AG04450 (cell line): ENCODE results near the gene RPL39L. TPM values are rescaled to one million over a fixed set of nuclear protein-coding genes. Genes with fewer than 3 reads are reported as not detected.

ENCODE experiments used
- CTCF ChIA-PET: fragments of 300-600, 350-600 bp; formaldehyde crosslinking; extraction: SDS; loops from one replicate; lab custom pipeline; 2022; ENCODE audit warnings: antibody characterized with exemption, inconsistent platforms; lab: Charles Lee
- POLR2A ChIA-PET: fragments of 350-600 bp; formaldehyde crosslinking; extraction: SDS; loops from one replicate; lab custom pipeline; 2021; ENCODE audit warnings: antibody characterized with exemption, inconsistent platforms; lab: Yijun Ruan, JAX
- DNase-seq: peaks from one replicate; pipeline ENCODE4 v3.0.0-alpha.2; 2011; ENCODE audit warnings: low read depth, low spot score
- H3K27ac ChIP-seq: one replicate; pipeline ENCODE4 v1.5.1; 2012; ENCODE audit warnings: low read depth, low read length, control low read depth
- H3K27me3 ChIP-seq: one replicate; pipeline ENCODE4 v1.6.0; 2012; ENCODE audit warnings: low read length; ENCODE audit not compliant: control insufficient read depth, insufficient read depth
- H3K4me3 ChIP-seq: 2 replicates; pipeline ENCODE4 v1.5.1; 2011; ENCODE audit warnings: mild to moderate bottlenecking, low read depth, low read length, control low read depth
- H3K9me3 ChIP-seq: 2 replicates; pipeline ENCODE4 v1.5.1; 2012; ENCODE audit warnings: low read length; ENCODE audit not compliant: control insufficient read depth, insufficient read depth
- polyA plus RNA-seq: library from polyadenylated mRNA; depleted of rRNA; stranded (reverse); fragments of >200 nt; gene quantifications from 2 replicates; pipeline ENCODE4 v1.2.3, GENCODE V29; 2011
- TF ChIP-seq, protein P1 (sequence below): IDR thresholded peaks from 2 replicates; pipeline ENCODE4 v1.5.1; 2011; ENCODE audit warnings: low read depth, low read length, control low read depth, inconsistent platforms

RPL39L gene
- polyA plus RNA-seq, 1 experiment, result 17.0 TPM

DNA sequence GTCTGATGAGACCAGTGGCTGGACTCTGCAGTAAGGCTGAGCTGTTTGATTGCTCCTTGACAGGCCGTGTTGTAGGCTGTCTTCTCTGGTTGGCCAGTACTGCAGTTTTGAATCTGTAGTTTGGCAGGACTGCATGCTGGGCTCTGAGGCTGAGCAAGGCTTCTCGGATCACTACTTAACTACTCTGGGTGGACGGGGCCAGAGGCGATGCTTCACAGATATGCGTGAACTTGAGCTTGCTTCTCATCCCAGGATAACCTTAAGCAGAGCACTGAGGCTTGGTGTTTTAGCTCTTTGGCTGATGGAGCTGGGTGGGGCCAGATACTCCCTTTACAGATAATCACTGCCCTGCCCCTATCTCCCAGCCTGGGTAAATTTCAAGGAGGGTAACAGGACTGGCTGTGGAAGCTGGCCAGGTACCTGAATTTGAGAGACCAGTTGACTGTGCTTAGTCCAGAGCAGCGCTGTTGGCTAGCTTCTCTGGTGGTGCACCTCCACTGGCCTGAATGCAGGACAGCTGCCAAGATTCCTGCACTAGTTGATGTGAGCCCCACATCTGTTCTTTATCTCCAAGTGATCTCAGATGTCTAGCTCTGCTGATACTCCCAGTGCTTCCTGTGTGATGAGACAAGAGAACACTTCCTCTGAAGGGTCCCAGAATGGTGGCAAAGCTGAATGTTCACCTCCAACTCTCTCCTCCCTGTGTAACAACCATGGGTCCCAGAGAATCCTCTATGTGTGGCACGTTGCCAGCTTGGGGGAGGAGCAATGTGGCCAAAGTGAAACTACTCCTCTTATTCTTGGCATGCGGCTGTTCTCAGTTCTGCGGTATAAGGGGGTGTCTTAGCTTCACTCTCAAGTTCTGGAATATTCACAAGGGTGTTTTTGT, 37.9 kb downstream of the RPL39L start:
- H3K27me3 ChIP-seq, result no peaks in the 10 kb centered on the region
- H3K27ac ChIP-seq, result peak overlapping the region; percentile 69
- POLR2A ChIA-PET, result interaction anchor here (0.6 to 1.3 kb wide), 4 partner anchors 17 to 170 kb away, joined by 3 to 5 read pairs (median 4); no protein-coding TSS in a partner anchor
- CTCF ChIA-PET, result interaction anchor here (0.7 to 6.0 kb wide), 11 partner anchors 12 to 1158 kb away, joined by 3 to 78 read pairs (median 6); partner anchors contain the start of gene RPL39L
- H3K4me3 ChIP-seq, result peak overlapping the region; percentile 48
- TF ChIP-seq, protein P1, sequence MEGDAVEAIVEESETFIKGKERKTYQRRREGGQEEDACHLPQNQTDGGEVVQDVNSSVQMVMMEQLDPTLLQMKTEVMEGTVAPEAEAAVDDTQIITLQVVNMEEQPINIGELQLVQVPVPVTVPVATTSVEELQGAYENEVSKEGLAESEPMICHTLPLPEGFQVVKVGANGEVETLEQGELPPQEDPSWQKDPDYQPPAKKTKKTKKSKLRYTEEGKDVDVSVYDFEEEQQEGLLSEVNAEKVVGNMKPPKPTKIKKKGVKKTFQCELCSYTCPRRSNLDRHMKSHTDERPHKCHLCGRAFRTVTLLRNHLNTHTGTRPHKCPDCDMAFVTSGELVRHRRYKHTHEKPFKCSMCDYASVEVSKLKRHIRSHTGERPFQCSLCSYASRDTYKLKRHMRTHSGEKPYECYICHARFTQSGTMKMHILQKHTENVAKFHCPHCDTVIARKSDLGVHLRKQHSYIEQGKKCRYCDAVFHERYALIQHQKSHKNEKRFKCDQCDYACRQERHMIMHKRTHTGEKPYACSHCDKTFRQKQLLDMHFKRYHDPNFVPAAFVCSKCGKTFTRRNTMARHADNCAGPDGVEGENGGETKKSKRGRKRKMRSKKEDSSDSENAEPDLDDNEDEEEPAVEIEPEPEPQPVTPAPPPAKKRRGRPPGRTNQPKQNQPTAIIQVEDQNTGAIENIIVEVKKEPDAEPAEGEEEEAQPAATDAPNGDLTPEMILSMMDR, result no peak
- H3K9me3 ChIP-seq, result no peaks in the 10 kb centered on the region
- peak; percentile 39 for DNase-seq

GRCh38 chr3:187098923-187099512, 40.3 kb downstream of the RPL39L start:
- no peak for DNase-seq
- no peak overlapping the region for H3K4me3 ChIP-seq
- H3K9me3 ChIP-seq, result no peaks in the 10 kb centered on the region
- TF ChIP-seq, protein P1, result no peak
- no peak overlapping the region for H3K27ac ChIP-seq
- CTCF ChIA-PET, result interaction anchor here (1.3 to 6.0 kb wide), 2 partner anchors 14 kb away, joined by 7 to 78 read pairs; no protein-coding TSS in a partner anchor
- POLR2A ChIA-PET, result no interaction called here
- H3K27me3 ChIP-seq, result no peaks in the 10 kb centered on the region

DNA sequence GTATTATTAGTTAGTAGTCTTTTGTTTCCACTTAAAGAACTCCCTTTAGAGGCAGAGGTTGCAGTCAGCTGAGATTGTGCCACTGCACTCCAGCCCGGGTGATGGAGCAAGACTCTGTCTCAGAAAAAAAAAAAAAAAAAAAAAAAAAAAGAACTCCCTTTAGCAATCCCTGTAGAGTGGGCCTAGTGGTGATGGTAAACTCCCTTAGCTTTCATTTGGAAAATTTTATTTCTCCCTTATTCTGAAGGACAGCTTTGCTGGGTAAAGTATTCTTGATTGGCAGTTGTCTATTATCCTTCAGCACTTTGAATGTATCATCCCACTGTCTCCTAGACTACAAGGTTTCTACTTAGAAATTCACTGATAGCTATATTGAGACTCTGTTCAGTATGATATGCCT, 46.0 kb downstream of the RPL39L start:
- Histone ChIP-seq H3K27me3 (no peaks in the 10 kb centered on the region), H3K4me3 (no peak overlapping the region), H3K9me3 (no peaks in the 10 kb centered on the region), H3K27ac (no peak overlapping the region)
- POLR2A ChIA-PET, result interaction anchor here (0.7 kb wide), 1 partner anchor 49 kb away, joined by 7 read pairs; no protein-coding TSS in a partner anchor
- TF ChIP-seq, protein P1, result no peak
- no peak for DNase-seq
- CTCF ChIA-PET, result interaction anchor here (0.9 to 1.1 kb wide), 3 partner anchors 20 to 46 kb away, joined by 3 to 4 read pairs (median 4); partner anchors contain the start of gene RPL39L

- Histone ChIP-seq H3K4me3 (no peak overlapping the region), H3K27ac (no peak overlapping the region), H3K9me3 (peaks cover 6% of the 10 kb centered on the region), H3K27me3 (no peaks in the 10 kb centered on the region)
- no peak for DNase-seq
- ChIA-PET CTCF (no interaction called here), POLR2A (no interaction called here)
- TF ChIP-seq, protein P1, result no peak
Measured at GRCh38 chr3:187088701-187089100, 50.6 kb downstream of the RPL39L start.
